ENCODE results near the gene PDE7B. TPM values are rescaled to one million over a fixed set of nuclear protein-coding genes. Genes with fewer than 3 reads are reported as not detected.
"Not testable (repeated sequence)": the region's sequence is repeated elsewhere in the genome, so short reads cannot be mapped to it uniquely, and the experiment has no call there.

Gene PDE7B
- total RNA-seq, 3 donors from 2014 or later (not counting 1 experiment from before 2014, with no cell fraction given): 0.14 to 0.18 TPM; not detected in 1

DNA sequence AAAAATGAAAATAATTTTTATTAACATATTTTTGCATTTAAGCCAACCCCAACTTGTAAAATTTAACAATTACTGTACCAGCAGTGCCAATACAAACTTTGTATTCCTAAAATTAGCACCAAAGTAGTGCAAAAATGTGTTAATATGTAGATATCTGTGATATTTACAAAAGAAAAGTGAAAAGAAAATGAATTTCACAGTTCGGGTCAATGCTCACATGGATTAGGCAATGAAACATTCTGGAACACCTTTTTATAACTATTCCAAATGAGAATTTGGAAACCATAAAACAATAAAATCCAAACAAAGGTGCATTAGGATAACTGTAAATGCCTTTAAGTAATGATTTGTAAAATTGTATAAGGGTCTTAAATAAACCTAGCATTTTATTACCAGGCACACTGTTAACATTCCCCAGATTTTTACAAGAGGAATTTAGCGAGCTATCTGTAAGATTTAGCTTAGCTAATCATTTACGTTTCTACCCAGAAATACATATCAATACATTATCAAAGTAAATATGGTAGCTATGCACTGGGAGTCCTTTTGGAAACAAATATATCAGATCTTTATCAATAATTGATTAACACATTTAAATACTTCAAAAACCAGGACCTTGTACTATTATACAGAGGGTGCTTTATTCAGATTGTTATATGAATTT, 286.4 kb downstream of the PDE7B start:
- WGBS (ENCODE audit: insufficient coverage): 75% methylated on average over 1 of the region's 3 CpGs
- H3K27ac ChIP-seq (ENCODE audit: low read length): no peak overlapping the region
- Mint-ChIP-seq H3K4me3 (no peak overlapping the region), H3K9me3 (peaks cover 3 to 4% of the 10 kb centered on the region in 2 donors), H3K4me1 (no peaks in the 10 kb centered on the region), H3K36me3 (peaks cover 8% of the 10 kb centered on the region), H3K27ac (no peak overlapping the region), H3K27me3 (ENCODE audit: low read depth in 2 of 2) (peaks cover 7 to 14% of the 10 kb centered on the region in 2 donors)
- no peaks in the 10 kb centered on the region for H3K36me3 ChIP-seq (ENCODE audit: control insufficient read depth, insufficient read depth, low read length)
- H3K4me1 ChIP-seq (ENCODE audit: control insufficient read depth, insufficient read depth, low read length): no peaks in the 10 kb centered on the region
- DNase-seq (no peak), ATAC-seq (no peak)
- no peaks in the 10 kb centered on the region for H3K27me3 ChIP-seq (ENCODE audit: control insufficient read depth, insufficient read depth, low read length)
- intact Hi-C loops (cut with micrococcal nuclease): no loop called here
- H3K9me3 ChIP-seq (ENCODE audit: control insufficient read depth, insufficient read depth, low read length): no peaks in the 10 kb centered on the region
- no peak overlapping the region for H3K4me3 ChIP-seq (ENCODE audit: low read length)
- TF ChIP-seq, protein P1, sequence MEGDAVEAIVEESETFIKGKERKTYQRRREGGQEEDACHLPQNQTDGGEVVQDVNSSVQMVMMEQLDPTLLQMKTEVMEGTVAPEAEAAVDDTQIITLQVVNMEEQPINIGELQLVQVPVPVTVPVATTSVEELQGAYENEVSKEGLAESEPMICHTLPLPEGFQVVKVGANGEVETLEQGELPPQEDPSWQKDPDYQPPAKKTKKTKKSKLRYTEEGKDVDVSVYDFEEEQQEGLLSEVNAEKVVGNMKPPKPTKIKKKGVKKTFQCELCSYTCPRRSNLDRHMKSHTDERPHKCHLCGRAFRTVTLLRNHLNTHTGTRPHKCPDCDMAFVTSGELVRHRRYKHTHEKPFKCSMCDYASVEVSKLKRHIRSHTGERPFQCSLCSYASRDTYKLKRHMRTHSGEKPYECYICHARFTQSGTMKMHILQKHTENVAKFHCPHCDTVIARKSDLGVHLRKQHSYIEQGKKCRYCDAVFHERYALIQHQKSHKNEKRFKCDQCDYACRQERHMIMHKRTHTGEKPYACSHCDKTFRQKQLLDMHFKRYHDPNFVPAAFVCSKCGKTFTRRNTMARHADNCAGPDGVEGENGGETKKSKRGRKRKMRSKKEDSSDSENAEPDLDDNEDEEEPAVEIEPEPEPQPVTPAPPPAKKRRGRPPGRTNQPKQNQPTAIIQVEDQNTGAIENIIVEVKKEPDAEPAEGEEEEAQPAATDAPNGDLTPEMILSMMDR (IDR thresholded peaks at IDR 0.05): no peak

DNA sequence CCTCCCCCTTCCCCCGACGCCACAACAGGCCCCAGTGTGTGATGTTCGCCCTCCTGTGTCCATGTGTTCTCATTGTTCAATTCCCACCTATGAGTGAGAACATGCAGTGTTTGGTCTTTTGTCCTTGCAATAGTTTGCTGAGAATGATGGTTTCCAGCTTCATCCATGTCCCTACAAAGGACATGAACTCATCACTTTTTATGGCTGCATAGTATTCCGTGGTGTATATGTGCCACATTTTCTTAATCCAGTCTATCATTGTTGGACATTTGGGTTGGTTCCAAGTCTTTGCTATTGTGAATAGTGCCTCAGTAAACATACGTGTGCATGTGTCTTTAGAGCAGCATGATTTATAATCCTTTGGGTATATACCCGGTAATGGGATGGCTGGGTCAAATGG, 287.6 kb downstream of the PDE7B start:
- H3K4me3 Mint-ChIP-seq; H3K9me3 ChIP-seq (ENCODE audit: control insufficient read depth, insufficient read depth, low read length); H3K36me3 ChIP-seq (ENCODE audit: control insufficient read depth, insufficient read depth, low read length); H3K27ac ChIP-seq (ENCODE audit: low read length); H3K9me3 Mint-ChIP-seq; H3K4me1 Mint-ChIP-seq; H3K27ac Mint-ChIP-seq; H3K4me3 ChIP-seq (ENCODE audit: low read length); H3K27me3 ChIP-seq (ENCODE audit: control insufficient read depth, insufficient read depth, low read length); intact Hi-C loops (cut with micrococcal nuclease); DNase-seq; H3K4me1 ChIP-seq (ENCODE audit: control insufficient read depth, insufficient read depth, low read length); H3K36me3 Mint-ChIP-seq; ATAC-seq: not testable (repeated sequence)
- peaks cover 4 to 15% of the 10 kb centered on the region in 2 donors for H3K27me3 Mint-ChIP-seq (ENCODE audit: low read depth in 2 of 2)
- 94% methylated on average over 4 of the region's 6 CpGs for WGBS (ENCODE audit: insufficient coverage)

DNA sequence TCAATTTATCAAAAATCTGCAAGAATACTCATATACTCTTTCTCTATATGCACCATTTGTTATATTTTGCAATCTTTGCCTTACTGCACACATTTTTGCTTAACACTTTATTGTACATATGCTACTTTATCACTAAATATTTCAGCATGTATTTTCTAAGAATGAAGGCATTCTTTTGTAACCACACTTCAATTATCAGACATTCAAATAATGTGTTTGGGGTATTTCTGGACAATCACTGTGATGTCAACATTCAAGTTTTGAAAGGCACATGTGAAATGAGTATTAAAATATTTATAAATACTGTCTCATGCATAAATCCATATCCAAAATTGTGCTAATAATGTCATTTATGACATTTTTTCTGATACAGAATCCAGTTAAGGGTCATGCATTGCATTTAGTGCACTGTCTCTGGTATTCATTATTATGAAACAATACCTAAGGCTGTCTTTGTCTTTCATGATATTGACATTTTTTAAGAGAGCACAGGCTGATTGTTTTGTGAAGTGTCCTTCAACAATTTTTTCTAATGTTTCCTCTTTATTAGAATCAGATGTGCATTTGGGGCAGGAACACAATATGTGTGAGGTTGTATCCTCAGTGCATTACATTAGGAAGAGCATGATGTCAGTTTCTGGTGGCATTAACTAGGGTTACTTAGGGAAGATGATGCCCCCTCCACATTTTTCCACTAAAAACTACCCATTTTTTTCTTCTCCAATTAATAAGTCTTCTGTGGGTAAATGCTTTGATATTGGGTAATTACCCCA, 292.9 kb downstream of the PDE7B start:
- Histone ChIP-seq H3K9me3 (ENCODE audit: control insufficient read depth, insufficient read depth, low read length) (no peaks in the 10 kb centered on the region), H3K27me3 (ENCODE audit: control insufficient read depth, insufficient read depth, low read length) (no peaks in the 10 kb centered on the region), H3K4me1 (ENCODE audit: control insufficient read depth, insufficient read depth, low read length) (no peaks in the 10 kb centered on the region), H3K27ac (ENCODE audit: low read length) (no peak overlapping the region), H3K36me3 (ENCODE audit: control insufficient read depth, insufficient read depth, low read length) (no peaks in the 10 kb centered on the region), H3K4me3 (ENCODE audit: low read length) (no peak overlapping the region)
- TF ChIP-seq, protein P1 (IDR thresholded peaks at IDR 0.05): no peak
- H3K9me3 Mint-ChIP-seq: peaks cover 3 to 4% of the 10 kb centered on the region in 2 donors
- intact Hi-C loops (cut with micrococcal nuclease): no loop called here
- no peak overlapping the region for H3K4me3 Mint-ChIP-seq
- DNase-seq (no peak), ATAC-seq (no peak)
- peaks cover 8% of the 10 kb centered on the region for H3K36me3 Mint-ChIP-seq
- H3K27me3 Mint-ChIP-seq (ENCODE audit: low read depth in 2 of 2): peaks cover 6 to 29% of the 10 kb centered on the region in 2 donors
- H3K27ac Mint-ChIP-seq: no peak overlapping the region
- H3K4me1 Mint-ChIP-seq: no peaks in the 10 kb centered on the region

DNA sequence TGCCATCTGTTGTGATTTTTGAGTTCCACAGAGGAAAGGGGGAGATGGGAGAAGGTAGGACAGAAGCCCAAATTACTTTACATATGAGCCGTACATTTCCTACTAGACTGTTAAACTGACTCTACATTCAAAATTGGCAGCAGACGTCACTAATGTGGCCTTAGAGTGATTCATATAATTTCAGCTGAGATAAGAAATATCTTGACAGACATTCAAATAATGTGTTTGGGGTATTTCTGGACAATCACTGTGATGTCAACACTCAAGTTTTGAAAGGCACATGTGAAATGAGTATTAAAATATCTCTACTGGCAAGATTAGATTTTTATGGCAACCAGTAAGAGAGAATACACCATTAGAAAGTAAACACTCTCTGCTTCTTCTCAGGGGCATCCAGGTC, 294.6 kb downstream of the PDE7B start:
- ATAC-seq (no peak), DNase-seq (no peak)
- peaks cover 8% of the 10 kb centered on the region for H3K36me3 Mint-ChIP-seq
- WGBS (ENCODE audit: insufficient coverage): 78% methylated on average over 1 of the region's 2 CpGs
- Histone ChIP-seq H3K4me3 (ENCODE audit: low read length) (no peak overlapping the region), H3K4me1 (ENCODE audit: control insufficient read depth, insufficient read depth, low read length) (no peaks in the 10 kb centered on the region), H3K9me3 (ENCODE audit: control insufficient read depth, insufficient read depth, low read length) (no peaks in the 10 kb centered on the region), H3K36me3 (ENCODE audit: control insufficient read depth, insufficient read depth, low read length) (no peaks in the 10 kb centered on the region), H3K27ac (ENCODE audit: low read length) (no peak overlapping the region), H3K27me3 (ENCODE audit: control insufficient read depth, insufficient read depth, low read length) (no peaks in the 10 kb centered on the region)
- TF ChIP-seq, protein P1 (IDR thresholded peaks at IDR 0.05): no peak
- no peaks in the 10 kb centered on the region for H3K4me1 Mint-ChIP-seq
- H3K9me3 Mint-ChIP-seq: peaks cover 3 to 4% of the 10 kb centered on the region in 2 donors
- H3K27me3 Mint-ChIP-seq (ENCODE audit: low read depth in 2 of 2): peaks cover 6 to 29% of the 10 kb centered on the region in 2 donors
- no peak overlapping the region for H3K27ac Mint-ChIP-seq
- intact Hi-C loops (cut with micrococcal nuclease): no loop called here
- H3K4me3 Mint-ChIP-seq: no peak overlapping the region

Data from natural killer cell (primary cell).